Thyroid gland (tissue), 4 donors: ENCODE data around the gene IPP. TPM values are rescaled to one million over a fixed set of nuclear protein-coding genes. Genes with fewer than 3 reads are reported as not detected.

Experiments
- DNase-seq, 2 donors: peaks; one replicate each; pipeline ENCODE4 v3.0.0-alpha.2; 2019
- H3K27ac ChIP-seq, 3 donors: fragments of 200-600 bp; sonication (generic); 1 replicate in 2 of 3; 2 replicates in 1 of 3; pipeline ENCODE4 v1.5.1; 2016 to 2019; ENCODE audit warnings: mild to moderate bottlenecking in 1 of 3, moderate library complexity in 1 of 3
- H3K27me3 ChIP-seq: fragments of 200-600 bp; sonication (generic); one replicate; pipeline ENCODE4 v1.5.1; 2019
- H3K36me3 ChIP-seq, 2 donors: fragments of 200-600 bp; sonication (generic); one replicate each; pipeline ENCODE4 v1.5.1; 2016 to 2019
- H3K4me1 ChIP-seq, 2 donors: fragments of 200-600 bp; sonication (generic); one replicate each; pipeline ENCODE4 v1.5.1; 2017 to 2019
- H3K4me3 ChIP-seq, 3 donors: fragments of 200-600 bp; sonication (generic); replicated peaks in 1 of 3; 1 replicate in 2 of 3; 2 replicates in 1 of 3; pipeline ENCODE4 v1.5.1; 2016; ENCODE audit warnings: mild to moderate bottlenecking in 1 of 3
- H3K9me3 ChIP-seq: fragments of 200-600 bp; sonication (generic); one replicate; pipeline ENCODE4 v1.5.1; 2017
- POLR2A ChIP-seq, 2 donors: fragments of 450-650 bp; IDR thresholded peaks; one replicate each; pipeline ENCODE4 v1.6.1; 2017; ENCODE audit warnings: antibody characterized with exemption in 2 of 2, mild to moderate bottlenecking in 2 of 2, moderate library complexity in 1 of 2
- WGBS, 2 donors: methylation state at CpG; one replicate each; pipeline ENCODE4 v1.1.5; 2017; 5-methylcytosine and 5-hydroxymethylcytosine counted together
- intact Hi-C: fragments of 100-400 bp; cut with DNase I; formaldehyde crosslinking; loops from one replicate; pipeline ENCODE4 v1.15.1; 2023
- total RNA-seq, 4 donors: library from RNA; depleted of rRNA; stranded (reverse); fragments of >200 nt; gene quantifications; one replicate each; pipeline ENCODE4 v1.2.3, GENCODE V29; 2016
- TF ChIP-seq, protein P1 (sequence below), 6 experiments: fragments of 200-600 bp in 3 of 6; fragments of 450-650 bp in 3 of 6; sonication (generic) in 3 of 6; IDR thresholded peaks; one replicate each; pipeline ENCODE4 v1.5.1; 2016 to 2019; ENCODE audit warnings: antibody characterized with exemption in 6 of 6, mild to moderate bottlenecking in 2 of 6, inconsistent platforms in 1 of 6, moderate library complexity in 1 of 6

IPP gene
- total RNA-seq, 4 donors from 2014 or later = 14.9 to 20.1 (median 17.8) TPM

DNA sequence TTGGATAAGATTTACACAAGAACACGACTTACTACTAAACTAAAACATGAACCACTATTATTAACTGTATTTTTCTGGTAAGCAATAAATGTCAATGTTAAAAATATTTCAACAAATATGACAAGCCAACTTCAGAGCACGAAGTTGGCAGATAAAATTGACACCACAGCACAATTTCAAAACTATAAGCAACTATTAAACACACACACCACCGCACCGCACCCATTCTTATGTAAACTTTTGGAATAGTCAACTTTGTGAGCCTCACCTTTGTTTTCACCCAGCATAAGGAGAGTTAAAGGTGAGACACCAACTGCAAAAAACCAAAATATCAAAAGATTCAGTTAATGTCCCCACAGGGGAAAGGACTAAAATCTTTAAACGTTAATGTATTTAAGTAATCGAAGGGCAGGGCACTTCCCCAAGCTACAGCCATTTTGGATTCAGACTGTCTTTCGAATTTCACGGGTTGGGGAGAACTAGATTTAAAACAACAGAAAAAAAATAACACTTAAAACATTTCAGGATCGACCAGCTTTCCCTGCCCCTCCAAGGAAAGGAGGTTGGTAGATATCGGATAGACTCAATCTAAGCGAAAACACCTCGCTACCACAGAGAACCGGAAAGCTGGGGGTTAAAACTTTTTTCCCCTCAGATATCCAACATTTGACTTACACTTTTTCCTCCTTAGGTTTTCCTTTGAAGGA, 65.0 kb downstream of the IPP start:
- H3K4me1 ChIP-seq = peaks cover 35 to 45% of the 10 kb centered on the region in 2 donors

DNA sequence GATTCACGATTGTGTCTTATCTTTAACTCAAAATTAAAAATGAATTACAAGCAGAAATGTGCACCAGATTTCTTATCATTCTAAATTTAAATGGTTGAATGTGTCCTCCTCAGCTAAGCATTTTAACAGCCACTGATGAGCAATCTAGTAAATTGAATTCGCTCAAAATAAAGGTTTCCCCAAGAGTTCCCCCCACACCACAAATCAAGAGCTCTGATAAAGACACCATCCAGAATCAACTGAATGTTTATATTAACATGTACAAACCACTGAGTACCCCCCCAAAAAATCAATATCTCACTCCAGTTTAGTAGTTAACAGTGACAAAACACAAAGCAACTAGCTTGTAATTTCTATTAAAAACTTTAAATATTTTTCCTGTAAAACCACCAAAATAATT, 66.1 kb downstream of the IPP start:
- Histone ChIP-seq H3K36me3 (no peaks in the 10 kb centered on the region), H3K27ac (no peak overlapping the region), H3K4me3 (peak overlapping the region in 1 of 3 donors; percentile 91), H3K9me3 (no peaks in the 10 kb centered on the region), H3K27me3 (no peaks in the 10 kb centered on the region), H3K4me1 (peaks cover 45 to 53% of the 10 kb centered on the region in 2 donors)
- intact Hi-C loops = loop anchor here (10.0 kb wide), 1 partner anchor 70 kb away; the partner anchor contains the start of gene IPP
- 47 to 57% methylated on average over 2 of the region's 2 CpGs for WGBS, 2 donors
- TF ChIP-seq, protein P1, sequence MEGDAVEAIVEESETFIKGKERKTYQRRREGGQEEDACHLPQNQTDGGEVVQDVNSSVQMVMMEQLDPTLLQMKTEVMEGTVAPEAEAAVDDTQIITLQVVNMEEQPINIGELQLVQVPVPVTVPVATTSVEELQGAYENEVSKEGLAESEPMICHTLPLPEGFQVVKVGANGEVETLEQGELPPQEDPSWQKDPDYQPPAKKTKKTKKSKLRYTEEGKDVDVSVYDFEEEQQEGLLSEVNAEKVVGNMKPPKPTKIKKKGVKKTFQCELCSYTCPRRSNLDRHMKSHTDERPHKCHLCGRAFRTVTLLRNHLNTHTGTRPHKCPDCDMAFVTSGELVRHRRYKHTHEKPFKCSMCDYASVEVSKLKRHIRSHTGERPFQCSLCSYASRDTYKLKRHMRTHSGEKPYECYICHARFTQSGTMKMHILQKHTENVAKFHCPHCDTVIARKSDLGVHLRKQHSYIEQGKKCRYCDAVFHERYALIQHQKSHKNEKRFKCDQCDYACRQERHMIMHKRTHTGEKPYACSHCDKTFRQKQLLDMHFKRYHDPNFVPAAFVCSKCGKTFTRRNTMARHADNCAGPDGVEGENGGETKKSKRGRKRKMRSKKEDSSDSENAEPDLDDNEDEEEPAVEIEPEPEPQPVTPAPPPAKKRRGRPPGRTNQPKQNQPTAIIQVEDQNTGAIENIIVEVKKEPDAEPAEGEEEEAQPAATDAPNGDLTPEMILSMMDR (IDR thresholded peaks at IDR 0.05) = no peak
- DNase-seq = no peak

More for the DNA sequence above, 65.0 kb downstream of the IPP start:
- Histone ChIP-seq H3K4me3 (peak overlapping the region; percentile 42 to 91 (median 82)), H3K27me3 (no peaks in the 10 kb centered on the region), H3K9me3 (no peaks in the 10 kb centered on the region), H3K27ac (peak overlapping the region; percentile 72 to 98 (median 94)), H3K36me3 (no peaks in the 10 kb centered on the region)
- intact Hi-C loops = loop anchor here (10.0 kb wide), 1 partner anchor 69 kb away; the partner anchor contains the start of gene IPP
- WGBS, 2 donors = 0 to 1% methylated on average over 13 of the region's 13 CpGs
- DNase-seq = no peak
- TF ChIP-seq POLR2A (IDR thresholded peaks at IDR 0.05) = no peak
- TF ChIP-seq, protein P1 (IDR thresholded peaks at IDR 0.05) = no peak

DNA sequence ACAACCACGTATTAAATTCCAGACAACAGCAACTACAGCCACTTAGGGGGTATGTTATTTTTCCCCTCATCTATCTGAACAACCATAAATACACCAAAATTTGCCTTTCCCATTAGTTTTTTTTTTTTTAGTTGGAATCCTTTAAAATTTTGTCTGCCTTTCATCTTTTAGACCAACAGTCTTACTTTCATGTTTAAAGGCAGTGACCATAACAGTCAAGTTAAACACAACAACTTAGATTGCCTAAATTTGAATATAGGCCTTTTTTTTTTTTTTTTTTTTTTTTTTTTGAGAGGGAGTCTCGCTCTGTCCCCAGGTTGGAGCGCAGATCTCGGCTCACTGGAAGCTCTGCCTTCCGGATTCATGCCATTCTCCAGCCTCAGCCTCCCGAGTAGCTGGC, 67.5 kb downstream of the IPP start:
- peak overlapping the region in 1 of 3 donors; percentile 43 for H3K27ac ChIP-seq
- H3K4me1 ChIP-seq = peaks cover 51 to 58% of the 10 kb centered on the region in 2 donors
- 83 to 86% methylated on average over 6 of the region's 6 CpGs for WGBS, 2 donors
- H3K9me3 ChIP-seq = no peaks in the 10 kb centered on the region
- H3K27me3 ChIP-seq = no peaks in the 10 kb centered on the region
- TF ChIP-seq, protein P1 (IDR thresholded peaks at IDR 0.05) = no peak
- no peak for TF ChIP-seq POLR2A (IDR thresholded peaks at IDR 0.05)
- no peaks in the 10 kb centered on the region for H3K36me3 ChIP-seq
- DNase-seq = no peak
- intact Hi-C loops = loop anchor here (10.0 kb wide), 1 partner anchor 72 kb away; the partner anchor contains the start of gene IPP
- no peak overlapping the region for H3K4me3 ChIP-seq

DNA sequence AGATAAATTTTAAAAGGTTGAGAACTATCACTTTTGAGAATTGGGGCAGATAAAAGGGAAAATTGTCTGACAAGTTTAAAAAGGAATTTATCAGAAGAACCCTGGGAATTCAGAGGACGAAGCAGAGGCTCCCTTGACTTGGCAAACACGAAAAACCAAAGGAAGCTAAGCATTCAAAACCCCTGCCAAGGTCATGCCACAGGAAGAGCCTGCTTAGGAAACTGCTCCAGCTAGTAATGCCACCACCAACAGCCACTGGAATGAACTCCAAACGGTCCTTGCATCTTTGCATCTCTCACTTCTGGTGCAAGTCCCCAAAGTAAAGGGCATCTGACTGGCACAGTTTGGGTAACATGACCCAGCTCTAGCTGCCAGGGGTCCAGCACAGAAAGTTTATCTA, 71.3 kb downstream of the IPP start:
- H3K4me3 ChIP-seq = no peak overlapping the region
- H3K27ac ChIP-seq = peak overlapping the region in 1 of 3 donors; percentile 60
- TF ChIP-seq, protein P1 (IDR thresholded peaks at IDR 0.05) = no peak
- TF ChIP-seq POLR2A (IDR thresholded peaks at IDR 0.05) = no peak
- intact Hi-C loops = no loop called here
- no peaks in the 10 kb centered on the region for H3K36me3 ChIP-seq
- H3K4me1 ChIP-seq = peaks cover 50 to 80% of the 10 kb centered on the region in 2 donors
- DNase-seq = peak in 1 of 2 donors; percentile 16
- no peaks in the 10 kb centered on the region for H3K9me3 ChIP-seq
- WGBS, 2 donors = 8 to 10% methylated on average over 3 of the region's 3 CpGs
- H3K27me3 ChIP-seq = no peaks in the 10 kb centered on the region

DNA sequence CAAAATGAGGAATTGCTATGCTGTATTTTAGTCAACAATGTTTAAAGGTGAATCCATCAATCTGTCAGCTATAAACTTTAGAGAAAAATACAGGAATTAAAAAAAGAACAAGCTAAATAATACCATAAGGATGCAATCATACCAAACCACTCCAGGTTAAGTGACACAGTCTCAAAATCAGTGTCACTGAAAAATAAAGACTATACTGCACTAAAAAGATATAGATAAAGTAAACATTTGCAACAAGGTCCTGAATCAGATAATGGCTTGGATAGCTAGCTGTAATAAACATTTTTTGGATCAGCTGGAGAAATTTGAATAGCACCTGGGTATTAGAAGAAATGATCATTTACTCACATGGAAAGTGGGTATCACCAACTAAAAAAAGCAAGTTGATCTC, 72.0 kb downstream of the IPP start:
- intact Hi-C loops = no loop called here
- no peaks in the 10 kb centered on the region for H3K36me3 ChIP-seq
- no peak for TF ChIP-seq POLR2A (IDR thresholded peaks at IDR 0.05)
- TF ChIP-seq, protein P1 (IDR thresholded peaks at IDR 0.05) = no peak

More for the DNA sequence above, 72.0 kb downstream of the IPP start:
- Histone ChIP-seq H3K27ac (no peak overlapping the region), H3K4me1 (peaks cover 49 to 81% of the 10 kb centered on the region in 2 donors), H3K9me3 (no peaks in the 10 kb centered on the region), H3K4me3 (no peak overlapping the region), H3K27me3 (no peaks in the 10 kb centered on the region)
- no peak for DNase-seq
